Suprapubic skin (tissue), 4 donors: Measurements from ENCODE around the gene COG5. TPM values are rescaled to one million over a fixed set of nuclear protein-coding genes. Genes with fewer than 3 reads are reported as not detected.

Experiments
- DNase-seq, 2 donors: peaks; one replicate each; pipeline ENCODE4 v3.0.0-alpha.2; 2019; ENCODE audit warnings: low spot score in 2 of 2
- H3K27ac ChIP-seq: fragments of 200-600 bp; sonication (generic); one replicate; pipeline ENCODE4 v1.5.1; 2019
- H3K27me3 ChIP-seq: fragments of 200-600 bp; sonication (generic); one replicate; pipeline ENCODE4 v1.5.1; 2019
- H3K36me3 ChIP-seq: fragments of 200-600 bp; sonication (generic); one replicate; pipeline ENCODE4 v1.5.1; 2019
- H3K4me1 ChIP-seq: fragments of 200-600 bp; sonication (generic); one replicate; pipeline ENCODE4 v1.5.1; 2019
- H3K4me3 ChIP-seq: fragments of 200-600 bp; sonication (generic); one replicate; pipeline ENCODE4 v1.5.1; 2019; ENCODE audit warnings: mild to moderate bottlenecking
- H3K9me3 ChIP-seq: fragments of 200-600 bp; sonication (generic); one replicate; pipeline ENCODE4 v1.5.1; 2019
- EP300 ChIP-seq: sonication (generic); formaldehyde crosslinking; IDR thresholded peaks from one replicate; pipeline ENCODE4 v1.6.1; 2017; ENCODE audit warnings: antibody characterized with exemption
- POLR2A ChIP-seq, 2 donors: fragments of 450-650 bp; IDR thresholded peaks; one replicate each; pipeline ENCODE4 v1.6.1; 2017; ENCODE audit warnings: antibody characterized with exemption in 2 of 2, mild to moderate bottlenecking in 2 of 2, moderate library complexity in 2 of 2
- POLR2AphosphoS5 ChIP-seq, 3 donors: sonication (generic); formaldehyde crosslinking; IDR thresholded peaks; one replicate each; pipeline ENCODE4 v1.6.1; 2017; ENCODE audit warnings: antibody characterized with exemption in 3 of 3
- WGBS: methylation state at CpG from one replicate; pipeline ENCODE4 v1.1.5; 2018; 5-methylcytosine and 5-hydroxymethylcytosine counted together
- total RNA-seq, 4 donors: library from RNA; depleted of rRNA; stranded (reverse); fragments of >200 nt; gene quantifications; one replicate each; pipeline ENCODE4 v1.1.0, GENCODE V29; 2016
- TF ChIP-seq, protein P1 (sequence below), 2 donors: fragments of 200-600 bp in 1 of 2; fragments of 450-650 bp in 1 of 2; sonication (generic) in 1 of 2; IDR thresholded peaks; one replicate each; pipeline ENCODE4 v1.5.1; 2016 to 2019; ENCODE audit warnings: antibody characterized with exemption in 2 of 2, mild to moderate bottlenecking in 1 of 2, moderate library complexity in 1 of 2

Gene COG5
- total RNA-seq, 4 donors from 2014 or later = 31.1 to 60.1 (median 53.7) TPM

DNA sequence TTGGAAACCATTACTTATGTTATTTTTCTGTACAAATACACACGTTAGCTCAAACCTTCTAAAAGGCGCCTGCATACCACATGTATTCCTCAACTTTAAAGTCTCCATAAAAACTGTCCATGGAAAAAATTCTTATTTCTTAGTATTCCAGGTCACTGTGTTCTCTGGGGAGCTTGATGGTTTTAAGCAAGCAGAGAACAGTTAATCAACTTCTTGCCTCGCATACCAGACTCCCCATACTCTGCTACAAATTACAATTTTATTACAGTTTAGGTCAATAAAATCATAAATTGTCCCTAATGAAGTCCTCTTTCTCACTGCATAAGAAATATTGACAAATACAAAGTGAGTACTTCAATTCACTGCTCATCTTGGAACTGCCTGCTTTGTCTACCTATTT is 170.9 kb downstream of the COG5 start:
- no peaks in the 10 kb centered on the region for H3K4me1 ChIP-seq
- H3K4me3 ChIP-seq = no peak overlapping the region
- no peaks in the 10 kb centered on the region for H3K27me3 ChIP-seq
- no peaks in the 10 kb centered on the region for H3K36me3 ChIP-seq
- DNase-seq = no peak
- no peaks in the 10 kb centered on the region for H3K9me3 ChIP-seq
- WGBS = 80% methylated on average over 3 of the region's 3 CpGs
- TF ChIP-seq POLR2A (IDR thresholded peaks at IDR 0.05) (no peak), POLR2AphosphoS5 (IDR thresholded peaks at IDR 0.05) (no peak), EP300 (no peak)
- TF ChIP-seq, protein P1, sequence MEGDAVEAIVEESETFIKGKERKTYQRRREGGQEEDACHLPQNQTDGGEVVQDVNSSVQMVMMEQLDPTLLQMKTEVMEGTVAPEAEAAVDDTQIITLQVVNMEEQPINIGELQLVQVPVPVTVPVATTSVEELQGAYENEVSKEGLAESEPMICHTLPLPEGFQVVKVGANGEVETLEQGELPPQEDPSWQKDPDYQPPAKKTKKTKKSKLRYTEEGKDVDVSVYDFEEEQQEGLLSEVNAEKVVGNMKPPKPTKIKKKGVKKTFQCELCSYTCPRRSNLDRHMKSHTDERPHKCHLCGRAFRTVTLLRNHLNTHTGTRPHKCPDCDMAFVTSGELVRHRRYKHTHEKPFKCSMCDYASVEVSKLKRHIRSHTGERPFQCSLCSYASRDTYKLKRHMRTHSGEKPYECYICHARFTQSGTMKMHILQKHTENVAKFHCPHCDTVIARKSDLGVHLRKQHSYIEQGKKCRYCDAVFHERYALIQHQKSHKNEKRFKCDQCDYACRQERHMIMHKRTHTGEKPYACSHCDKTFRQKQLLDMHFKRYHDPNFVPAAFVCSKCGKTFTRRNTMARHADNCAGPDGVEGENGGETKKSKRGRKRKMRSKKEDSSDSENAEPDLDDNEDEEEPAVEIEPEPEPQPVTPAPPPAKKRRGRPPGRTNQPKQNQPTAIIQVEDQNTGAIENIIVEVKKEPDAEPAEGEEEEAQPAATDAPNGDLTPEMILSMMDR (IDR thresholded peaks at IDR 0.05) = no peak
- no peak overlapping the region for H3K27ac ChIP-seq

DNA sequence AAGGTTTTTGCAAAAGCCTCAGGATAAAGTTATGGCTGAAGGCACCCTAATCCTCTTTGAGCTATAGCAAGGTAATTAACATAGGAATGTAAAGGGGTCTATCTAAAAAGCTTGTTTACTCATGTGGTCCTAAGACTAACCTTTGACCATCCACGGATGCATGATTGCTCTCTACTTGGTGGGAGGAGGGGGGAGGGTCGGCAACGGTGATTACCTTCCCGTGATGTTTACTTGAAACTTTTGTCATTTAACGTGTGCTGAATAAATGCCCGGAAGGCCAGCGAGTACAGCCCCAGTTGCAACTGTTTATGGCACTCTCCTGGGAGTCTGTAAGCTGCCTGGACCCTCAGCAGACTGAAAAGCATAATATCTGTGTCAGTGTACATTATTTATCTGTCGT is 172.8 kb downstream of the COG5 start:
- no peaks in the 10 kb centered on the region for H3K36me3 ChIP-seq
- DNase-seq = no peak
- WGBS = 82% methylated on average over 8 of the region's 8 CpGs
- no peak overlapping the region for H3K4me3 ChIP-seq
- H3K27ac ChIP-seq = no peak overlapping the region
- no peaks in the 10 kb centered on the region for H3K9me3 ChIP-seq
- TF ChIP-seq POLR2AphosphoS5 (IDR thresholded peaks at IDR 0.05) = no peak
- no peak for TF ChIP-seq POLR2A (IDR thresholded peaks at IDR 0.05)
- TF ChIP-seq EP300 = no peak
- TF ChIP-seq, protein P1 (IDR thresholded peaks at IDR 0.05) = no peak
- H3K4me1 ChIP-seq = peaks cover 3% of the 10 kb centered on the region
- no peaks in the 10 kb centered on the region for H3K27me3 ChIP-seq

DNA sequence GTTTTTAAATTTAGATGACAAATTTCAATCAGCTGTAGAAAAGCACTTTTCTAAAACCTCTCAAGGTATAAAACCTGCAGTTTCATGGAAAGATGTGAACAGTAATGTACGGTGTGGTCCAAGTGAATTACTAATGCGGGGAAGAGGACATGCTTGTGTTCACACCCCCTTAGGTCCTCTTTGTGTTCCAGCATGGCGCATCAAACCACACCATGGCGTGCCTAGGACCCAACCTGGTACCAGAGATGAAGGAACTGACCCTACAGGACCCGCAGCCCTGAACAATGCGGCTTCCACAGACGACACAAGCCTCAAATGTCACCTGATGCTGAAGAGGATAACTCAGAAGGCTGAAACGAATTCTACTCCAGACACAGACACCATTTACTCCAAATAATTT is 175.1 kb downstream of the COG5 start:
- DNase-seq = no peak
- no peak for TF ChIP-seq POLR2A (IDR thresholded peaks at IDR 0.05)
- TF ChIP-seq POLR2AphosphoS5 (IDR thresholded peaks at IDR 0.05) = no peak
- no peak for TF ChIP-seq EP300
- TF ChIP-seq, protein P1 (IDR thresholded peaks at IDR 0.05) = no peak
- Histone ChIP-seq H3K4me1 (peaks cover 3% of the 10 kb centered on the region), H3K4me3 (no peak overlapping the region), H3K27ac (no peak overlapping the region), H3K36me3 (no peaks in the 10 kb centered on the region), H3K9me3 (no peaks in the 10 kb centered on the region), H3K27me3 (no peaks in the 10 kb centered on the region)
- 94% methylated on average over 8 of the region's 8 CpGs for WGBS

DNA sequence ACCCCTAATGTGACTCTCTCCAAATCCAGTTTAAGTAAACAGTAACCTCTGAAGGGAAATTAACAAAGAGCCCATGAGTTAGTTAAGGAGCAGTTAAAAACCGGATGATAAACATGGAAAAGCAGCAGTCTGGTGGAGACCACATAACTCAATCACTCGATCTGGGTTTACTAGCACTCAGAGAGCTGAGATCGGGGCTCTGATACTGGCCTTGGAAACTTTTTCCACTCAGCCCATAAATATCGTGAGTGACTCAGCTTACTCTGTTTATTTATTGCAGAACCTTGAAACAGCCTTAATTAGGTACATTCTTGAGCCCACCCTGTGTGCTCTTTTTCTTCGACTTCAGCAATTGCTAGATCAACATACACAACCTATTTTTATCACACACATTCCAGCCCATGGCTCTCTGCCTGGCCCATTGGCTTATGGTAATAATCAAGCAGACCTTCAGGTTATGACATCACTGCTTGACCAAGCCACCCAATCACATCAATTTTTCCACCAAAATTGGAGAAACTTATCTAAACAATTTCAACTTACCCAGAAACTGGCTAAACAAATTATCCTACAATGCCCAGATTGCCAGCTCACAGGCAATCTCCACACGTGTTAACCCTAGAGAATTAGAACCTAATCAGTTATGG is 176.0 kb downstream of the COG5 start:
- Histone ChIP-seq H3K4me1 (peaks cover 3% of the 10 kb centered on the region), H3K9me3 (no peaks in the 10 kb centered on the region), H3K27me3 (no peaks in the 10 kb centered on the region), H3K27ac (no peak overlapping the region), H3K36me3 (no peaks in the 10 kb centered on the region), H3K4me3 (no peak overlapping the region)
- TF ChIP-seq POLR2AphosphoS5 (IDR thresholded peaks at IDR 0.05) = no peak
- TF ChIP-seq, protein P1 (IDR thresholded peaks at IDR 0.05) = no peak
- no peak for TF ChIP-seq EP300
- TF ChIP-seq POLR2A (IDR thresholded peaks at IDR 0.05) = no peak
- DNase-seq = no peak
- WGBS = 61% methylated on average over 6 of the region's 6 CpGs

DNA sequence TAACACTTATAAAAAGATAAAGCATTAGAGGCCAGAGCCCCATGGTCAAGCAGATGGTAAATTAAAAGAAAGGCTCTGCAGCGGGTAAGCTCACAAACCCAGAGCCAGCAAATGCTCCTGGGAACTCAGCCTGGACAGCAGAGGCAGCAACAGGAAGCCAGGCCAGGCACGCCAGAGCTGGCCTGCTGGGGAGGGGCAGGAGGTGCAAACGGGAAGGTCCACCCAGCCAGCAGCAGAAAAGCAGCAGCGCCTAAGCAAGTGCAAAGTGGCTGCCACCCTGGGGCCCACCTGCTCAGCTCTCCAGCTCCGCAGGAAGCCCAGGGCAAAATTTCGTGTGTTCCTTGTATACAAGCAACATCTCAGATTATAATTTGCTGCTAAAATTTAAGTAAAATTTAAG is 176.6 kb downstream of the COG5 start:
- Histone ChIP-seq H3K36me3 (no peaks in the 10 kb centered on the region), H3K27ac (no peak overlapping the region), H3K4me3 (no peak overlapping the region), H3K9me3 (no peaks in the 10 kb centered on the region), H3K4me1 (peaks cover 3% of the 10 kb centered on the region), H3K27me3 (no peaks in the 10 kb centered on the region)
- TF ChIP-seq POLR2A (IDR thresholded peaks at IDR 0.05) (no peak), POLR2AphosphoS5 (IDR thresholded peaks at IDR 0.05) (no peak), EP300 (no peak)
- TF ChIP-seq, protein P1 (IDR thresholded peaks at IDR 0.05) = no peak
- 58% methylated on average over 6 of the region's 6 CpGs for WGBS
- DNase-seq = no peak
